HCT116 (cell line): Measurements from ENCODE around the gene HRH3. TPM values are rescaled to one million over a fixed set of nuclear protein-coding genes. Genes with fewer than 3 reads are reported as not detected.

ENCODE experiments used
- ATAC-seq: fragments of 200-7000 bp; cut with Tn5 transposase; 2 replicates; pipeline ENCODE4 v1.9.1; 2020; ENCODE audit warnings: mild to moderate bottlenecking, moderate library complexity
- BruUV-seq: library from RNA; stranded (reverse); fragments of 400-500 nt; replicated peaks from 2 replicates; lab custom pipeline; 2021; lab: Mats Ljungman, UMichigan
- CTCF ChIA-PET: fragments of 300-600 bp; sonication (Branson Sonifier 250); formaldehyde crosslinking; loops from one replicate; lab custom pipeline; 2021; ENCODE audit warnings: antibody characterized with exemption; lab: Charles Lee
- POLR2A ChIA-PET: fragments of 300-600, 350-600 bp; sonication (Branson Sonifier 250); formaldehyde crosslinking; loops from one replicate; lab custom pipeline; 2021; ENCODE audit warnings: antibody characterized with exemption; lab: Charles Lee
- RAD21 ChIA-PET, 2 experiments: fragments of 300-600 bp; sonication (Branson Sonifier 250); formaldehyde crosslinking; loops; one replicate each; lab custom pipeline; 2023; ENCODE audit warnings: low total read pairs in 2 of 2; ENCODE audit not compliant: uncharacterized antibody in 2 of 2, unreplicated experiment in 2 of 2, low non-redundant PET in 1 of 2; lab: Charles Lee
- DNase-seq: peaks from one replicate; pipeline ENCODE4 v3.0.0-alpha.2; 2010; ENCODE audit warnings: low read depth, low spot score
- H2AFZ ChIP-seq: fragments of 200-600 bp; shearing (Covaris generic), sonication (generic); 2 replicates; pipeline ENCODE4 v1.6.1; 2017; ENCODE audit warnings: low read depth, mixed run types, mixed read lengths, antibody characterized with exemption, low read length; ENCODE audit not compliant: poor library complexity, severe bottlenecking
- H3K27ac ChIP-seq: 2 replicates; pipeline ENCODE4 v1.5.1; 2012; ENCODE audit warnings: low read depth, low read length
- H3K27me3 ChIP-seq: fragments of 200-600 bp; sonication (generic); 2 replicates; pipeline ENCODE4 v1.6.1; 2016; ENCODE audit warnings: mixed run types, low read length, mixed read lengths; ENCODE audit not compliant: insufficient read depth
- H3K36me3 ChIP-seq, 2 experiments: fragments of 200-500 bp in 1 of 2; fragments of 200-600 bp in 1 of 2; sonication (Bioruptor generic) in 1 of 2; sonication (generic) in 1 of 2; 2 replicates each; pipeline versions ENCODE4 v1.5.1 to v1.6.1; 2014 to 2016; ENCODE audit warnings: low read length in 2 of 2, inconsistent platforms in 1 of 2, mixed read lengths in 1 of 2, mixed run types in 1 of 2; ENCODE audit not compliant: insufficient read depth in 2 of 2, control insufficient read depth in 1 of 2
- H3K4me1 ChIP-seq, 2 experiments: fragments of 200-600 bp in 1 of 2; sonication (generic) in 1 of 2; 2 replicates each; pipeline versions ENCODE4 v1.5.1 to v1.6.1; 2012 to 2017; ENCODE audit warnings: low read length in 2 of 2, inconsistent platforms in 1 of 2, mild to moderate bottlenecking in 1 of 2, mixed read lengths in 1 of 2, mixed run types in 1 of 2, moderate library complexity in 1 of 2; ENCODE audit not compliant: insufficient read depth in 2 of 2, control insufficient read depth in 1 of 2
- H3K4me2 ChIP-seq: fragments of 200-600 bp; sonication (generic); 2 replicates; pipeline ENCODE4 v1.6.1; 2017; ENCODE audit warnings: mixed run types, low read length, mixed read lengths
- H3K4me3 ChIP-seq, 2 experiments: fragments of 200-600 bp in 1 of 2; sonication (generic) in 1 of 2; replicated peaks in 1 of 2; 2 replicates each; pipeline ENCODE4 v1.5.1; 2011 to 2016; ENCODE audit warnings: low read length in 2 of 2, control low read depth in 1 of 2, low read depth in 1 of 2, mild to moderate bottlenecking in 1 of 2, mixed read lengths in 1 of 2, mixed run types in 1 of 2
- H3K79me2 ChIP-seq: fragments of 200-600 bp; sonication (generic); 2 replicates; pipeline ENCODE4 v1.6.1; 2017; ENCODE audit warnings: mild to moderate bottlenecking, mixed run types, low read length, moderate library complexity, mixed read lengths; ENCODE audit not compliant: insufficient read depth
- H3K9ac ChIP-seq: fragments of 200-600 bp; sonication (generic); 2 replicates; pipeline ENCODE4 v1.6.1; 2016; ENCODE audit warnings: low read length, mixed read lengths
- H3K9me2 ChIP-seq: fragments of 200-600 bp; sonication (generic), shearing (Covaris generic); 2 replicates; pipeline ENCODE4 v1.6.1; 2017; ENCODE audit warnings: mixed run types, mild to moderate bottlenecking, moderate library complexity; ENCODE audit not compliant: insufficient read depth
- H3K9me3 ChIP-seq, 2 experiments: fragments of 200-500 bp in 1 of 2; fragments of 200-600 bp in 1 of 2; sonication (Bioruptor generic) in 1 of 2; sonication (generic) in 1 of 2; 2 replicates each; pipeline ENCODE4 v1.6.1; 2014 to 2017; ENCODE audit warnings: low read length in 2 of 2, mixed read lengths in 2 of 2, inconsistent platforms in 1 of 2, low read depth in 1 of 2, mild to moderate bottlenecking in 1 of 2, mixed run types in 1 of 2, moderate library complexity in 1 of 2; ENCODE audit not compliant: control insufficient read depth in 1 of 2, insufficient read depth in 1 of 2
- H4K20me1 ChIP-seq: fragments of 200-600 bp; sonication (generic), shearing (Covaris generic); 2 replicates; pipeline ENCODE4 v1.6.1; 2017; ENCODE audit warnings: mixed run types, mild to moderate bottlenecking, moderate library complexity; ENCODE audit not compliant: insufficient read depth
- ATF3 ChIP-seq: IDR thresholded peaks from 2 replicates; pipeline ENCODE4 v1.6.1; 2012
- ELF1 ChIP-seq: IDR thresholded peaks from 2 replicates; pipeline ENCODE4 v1.6.1; 2012; ENCODE audit warnings: low read depth, borderline replicate concordance
- EZH2 ChIP-seq: fragments of 200-600 bp; sonication (generic); IDR thresholded peaks from 2 replicates; pipeline ENCODE4 v1.6.1; 2017; ENCODE audit warnings: antibody characterized with exemption, mixed run types
- FOSL1 ChIP-seq: IDR thresholded peaks from 2 replicates; pipeline ENCODE4 v1.6.1; 2012; ENCODE audit warnings: low read depth
- REST ChIP-seq: IDR thresholded peaks from 2 replicates; pipeline ENCODE4 v1.6.1; 2012; ENCODE audit warnings: low read depth
- SIN3A ChIP-seq: IDR thresholded peaks from 2 replicates; pipeline ENCODE4 v1.6.1; 2012; ENCODE audit warnings: low read depth
- YY1 ChIP-seq: IDR thresholded peaks from 2 replicates; pipeline ENCODE4 v1.6.1; 2011; ENCODE audit warnings: low read length, low read depth, moderate library complexity, mild to moderate bottlenecking; ENCODE audit not compliant: insufficient replicate concordance; ENCODE audit errors: extremely low read depth
- ZNF274 ChIP-seq: fragments of 200-500 bp; sonication (Bioruptor generic); IDR thresholded peaks from 2 replicates; pipeline ENCODE4 v1.6.1; 2014; ENCODE audit warnings: mild to moderate bottlenecking, low read depth, low read length, inconsistent platforms
- intact Hi-C: fragments of 100-400 bp; cut with micrococcal nuclease; formaldehyde crosslinking; loops from 2 replicates; pipeline ENCODE4 v1.10.0; 2022
- total RNA-seq: library from RNA; stranded (reverse); gene quantifications from one replicate; pipeline ENCODE4 v1.2.1, GENCODE V29; 2021; ENCODE audit not compliant: unreplicated experiment
- TF ChIP-seq, protein P1 (sequence below): IDR thresholded peaks from 2 replicates; pipeline ENCODE4 v1.6.1; 2012

HRH3 gene
- total RNA-seq, 1 experiment from 2014 or later = not detected

GRCh38 chr20:62231292-62231691 is 11.2 kb upstream of the HRH3 start:
- Histone ChIP-seq H3K4me3 (no peak overlapping the region), H3K36me3 (no peaks in the 10 kb centered on the region), H2AFZ (no peak overlapping the region), H3K4me2 (no peak overlapping the region), H4K20me1 (no peaks in the 10 kb centered on the region), H3K9me3 (no peaks in the 10 kb centered on the region), H3K27me3 (no peaks in the 10 kb centered on the region), H3K79me2 (no peaks in the 10 kb centered on the region), H3K27ac (no peak overlapping the region), H3K4me1 (peaks cover 0 to 20% of the 10 kb centered on the region in 2 experiments; a peak in 2 of 4 replicates), H3K9me2 (no peaks in the 10 kb centered on the region), H3K9ac (no peak overlapping the region)
- BruUV-seq = no TSS peak
- ChIA-PET RAD21 (no interaction called here), POLR2A (no interaction called here), CTCF (no interaction called here)
- intact Hi-C loops = no loop called here
- DNase-seq (no peak), ATAC-seq (no peak)
- TF ChIP-seq ELF1 = no peak
- no peak for TF ChIP-seq ZNF274
- no peak for TF ChIP-seq YY1
- TF ChIP-seq FOSL1 = no peak
- no peak for TF ChIP-seq EZH2
- TF ChIP-seq REST = no peak
- no peak for TF ChIP-seq SIN3A
- TF ChIP-seq, protein P1, sequence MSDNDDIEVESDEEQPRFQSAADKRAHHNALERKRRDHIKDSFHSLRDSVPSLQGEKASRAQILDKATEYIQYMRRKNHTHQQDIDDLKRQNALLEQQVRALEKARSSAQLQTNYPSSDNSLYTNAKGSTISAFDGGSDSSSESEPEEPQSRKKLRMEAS = no peak
- no peak for TF ChIP-seq ATF3
